ENCODE results near the gene TLE5. TPM values are rescaled to one million over a fixed set of nuclear protein-coding genes. Genes with fewer than 3 reads are reported as not detected.

The TLE5 gene
- total RNA-seq, 2 experiments from 2014 or later: 722 to 793 TPM

DNA sequence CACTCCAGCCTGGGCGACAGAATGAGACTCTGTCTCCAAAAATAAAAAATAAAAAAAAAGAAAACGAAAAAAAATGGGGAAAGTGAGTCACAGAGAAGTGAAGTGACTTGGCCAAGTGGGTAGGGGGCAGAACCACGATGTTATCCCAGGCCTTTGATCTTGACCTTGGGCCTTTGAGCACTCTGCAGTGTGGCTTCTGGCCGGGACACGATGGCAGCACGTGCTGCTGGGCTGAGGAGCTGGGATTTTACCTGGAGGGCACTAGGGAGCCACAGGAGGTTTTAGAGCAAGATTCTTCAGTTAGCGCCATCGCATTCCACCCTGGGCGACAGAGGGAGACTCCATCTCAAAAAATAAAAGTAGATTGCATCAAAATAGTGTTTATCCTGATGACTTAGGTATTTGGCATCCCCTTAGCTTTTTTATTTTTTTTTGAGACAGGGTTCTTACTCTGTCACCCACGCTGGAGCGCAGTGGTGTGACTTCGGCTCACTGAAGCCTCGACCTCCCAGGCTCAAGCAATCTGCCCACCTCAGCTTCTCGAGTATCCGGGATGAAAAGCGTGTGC is 4.3 kb upstream of the TLE5 start:
- Mint-ChIP-seq H3K4me3 (peak overlapping the region; percentile 25), H3K9me3 (no peaks in the 10 kb centered on the region), H3K27ac (no peak overlapping the region), H3K36me3 (ENCODE audit: low read depth) (peaks cover 4% of the 10 kb centered on the region), H3K27me3 (no peaks in the 10 kb centered on the region), H3K4me1 (ENCODE audit: low read depth) (peaks cover 15% of the 10 kb centered on the region)
- intact Hi-C loops (cut with DNase I, micrococcal nuclease): loop anchor here in 1 of 2 experiments (10.0 kb wide), 1 partner anchor 438 kb away; the partner anchor contains the start of genes DOHH and FZR1
- H3K4me1 ChIP-seq (ENCODE audit: insufficient read depth, low read length): peaks cover 36% of the 10 kb centered on the region
- H3K27me3 ChIP-seq (ENCODE audit: control insufficient read depth in 1 of 2, insufficient read depth in 2 of 2, low read length in 2 of 2): no peaks in the 10 kb centered on the region
- H3K27ac ChIP-seq (ENCODE audit: low read depth in 1 of 2, low read length in 2 of 2): no peak overlapping the region
- H3K4me3 ChIP-seq (ENCODE audit: low read length): no peak overlapping the region
- no peaks in the 10 kb centered on the region for H3K36me3 ChIP-seq (ENCODE audit: insufficient read depth, low read length)
- DNase-seq (no peak), ATAC-seq (ENCODE audit: poor library complexity) (no peak)
- TF ChIP-seq, protein P1, sequence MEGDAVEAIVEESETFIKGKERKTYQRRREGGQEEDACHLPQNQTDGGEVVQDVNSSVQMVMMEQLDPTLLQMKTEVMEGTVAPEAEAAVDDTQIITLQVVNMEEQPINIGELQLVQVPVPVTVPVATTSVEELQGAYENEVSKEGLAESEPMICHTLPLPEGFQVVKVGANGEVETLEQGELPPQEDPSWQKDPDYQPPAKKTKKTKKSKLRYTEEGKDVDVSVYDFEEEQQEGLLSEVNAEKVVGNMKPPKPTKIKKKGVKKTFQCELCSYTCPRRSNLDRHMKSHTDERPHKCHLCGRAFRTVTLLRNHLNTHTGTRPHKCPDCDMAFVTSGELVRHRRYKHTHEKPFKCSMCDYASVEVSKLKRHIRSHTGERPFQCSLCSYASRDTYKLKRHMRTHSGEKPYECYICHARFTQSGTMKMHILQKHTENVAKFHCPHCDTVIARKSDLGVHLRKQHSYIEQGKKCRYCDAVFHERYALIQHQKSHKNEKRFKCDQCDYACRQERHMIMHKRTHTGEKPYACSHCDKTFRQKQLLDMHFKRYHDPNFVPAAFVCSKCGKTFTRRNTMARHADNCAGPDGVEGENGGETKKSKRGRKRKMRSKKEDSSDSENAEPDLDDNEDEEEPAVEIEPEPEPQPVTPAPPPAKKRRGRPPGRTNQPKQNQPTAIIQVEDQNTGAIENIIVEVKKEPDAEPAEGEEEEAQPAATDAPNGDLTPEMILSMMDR (IDR thresholded peaks at IDR 0.05): no peak
- POLR2A ChIA-PET: no interaction called here
- no peaks in the 10 kb centered on the region for H3K9me3 ChIP-seq (ENCODE audit: control insufficient read depth in 1 of 2, insufficient read depth in 1 of 2, low read length in 2 of 2)
- CTCF ChIA-PET: no interaction called here

DNA sequence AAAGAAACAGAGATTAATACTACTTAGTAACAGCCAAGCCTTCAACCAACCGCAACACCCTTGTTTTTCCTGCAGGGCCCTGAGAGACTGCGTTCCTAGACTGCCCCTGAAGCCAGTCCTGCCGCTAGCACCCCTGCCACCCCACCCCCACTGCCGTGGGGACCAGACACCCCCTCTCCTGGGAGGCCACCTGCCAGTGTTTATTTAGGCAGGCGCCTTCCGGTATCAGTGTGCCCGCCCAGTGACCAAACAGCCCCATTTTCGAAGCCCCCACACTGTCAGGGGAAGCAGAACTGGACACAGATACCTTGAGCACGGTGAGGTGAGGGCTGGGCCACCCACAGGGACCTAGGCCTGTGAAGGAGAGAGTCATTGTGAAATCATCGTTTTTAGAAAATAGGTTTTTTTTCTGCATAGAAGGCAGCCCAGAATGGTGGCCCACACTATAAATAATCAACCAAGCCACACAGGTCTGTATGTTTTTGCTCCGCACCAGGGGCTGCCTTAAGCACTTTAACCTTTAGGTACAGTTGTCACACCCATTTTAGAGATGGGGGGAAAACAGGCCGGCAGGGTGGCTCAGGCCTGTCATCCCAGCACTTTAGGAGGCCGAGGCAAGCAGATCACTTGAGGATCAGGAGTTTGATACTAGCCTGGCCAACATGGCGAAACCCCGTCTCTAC is 3.5 kb upstream of the TLE5 start:
- POLR2A ChIA-PET: no interaction called here
- no peak for DNase-seq

DNA sequence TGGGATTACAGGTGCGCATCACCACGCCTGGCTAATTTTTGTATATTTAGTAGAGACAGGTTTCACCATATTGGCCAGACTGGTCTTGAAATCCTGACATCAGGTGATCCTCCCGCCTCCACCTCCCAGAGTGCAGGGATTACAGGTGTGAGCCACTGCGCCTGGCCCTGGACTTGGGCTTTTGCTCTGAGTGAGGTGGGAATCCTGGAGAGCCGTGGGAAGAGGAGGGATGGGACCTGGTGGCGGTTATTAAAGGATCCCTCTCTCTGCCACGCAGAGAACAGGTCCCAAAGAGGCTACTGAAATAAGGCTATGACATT is 1.7 kb upstream of the TLE5 start:
- H3K4me3 Mint-ChIP-seq: peak overlapping the region; percentile 98
- H3K4me1 ChIP-seq (ENCODE audit: insufficient read depth, low read length): peaks cover 57% of the 10 kb centered on the region
- no peaks in the 10 kb centered on the region for H3K27me3 Mint-ChIP-seq
- no peaks in the 10 kb centered on the region for H3K9me3 Mint-ChIP-seq
- no peak for DNase-seq
- H3K9me3 ChIP-seq (ENCODE audit: control insufficient read depth in 1 of 2, insufficient read depth in 1 of 2, low read length in 2 of 2): no peaks in the 10 kb centered on the region
- H3K27ac Mint-ChIP-seq: peak overlapping the region; percentile 55
- intact Hi-C loops (cut with DNase I, micrococcal nuclease): loop anchor here in 1 of 2 experiments (5.0 to 10.0 kb wide), 3 partner anchors 37 to 441 kb away; partner anchors contain the start of genes DOHH, FZR1 and TLE2
- peaks cover 25% of the 10 kb centered on the region for H3K36me3 Mint-ChIP-seq (ENCODE audit: low read depth)
- ChIA-PET POLR2A (interaction anchor here (1.1 to 8.5 kb wide), 4 partner anchors 10 to 27 kb away, joined by 3 to 225 read pairs (median 88); no protein-coding TSS in a partner anchor), CTCF (interaction anchor here (1.1 to 1.8 kb wide), 3 partner anchors 11 to 113 kb away, joined by 4 to 5 read pairs (median 5); no protein-coding TSS in a partner anchor)
- peak overlapping the region in 1 of 2 donors; percentile 23 for H3K27ac ChIP-seq (ENCODE audit: low read depth in 1 of 2, low read length in 2 of 2)
- no peak overlapping the region for H3K4me3 ChIP-seq (ENCODE audit: low read length)
- TF ChIP-seq, protein P1 (IDR thresholded peaks at IDR 0.05): no peak
- no peak for ATAC-seq (ENCODE audit: poor library complexity)
- no peaks in the 10 kb centered on the region for H3K27me3 ChIP-seq (ENCODE audit: control insufficient read depth in 1 of 2, insufficient read depth in 2 of 2, low read length in 2 of 2)
- H3K4me1 Mint-ChIP-seq (ENCODE audit: low read depth): peaks cover 30% of the 10 kb centered on the region
- peaks cover 18% of the 10 kb centered on the region for H3K36me3 ChIP-seq (ENCODE audit: insufficient read depth, low read length)

More for the DNA sequence above, 3.5 kb upstream of the TLE5 start:
- peak overlapping the region; percentile 15 to 29 for H3K27ac ChIP-seq (ENCODE audit: low read depth in 1 of 2, low read length in 2 of 2)
- H3K36me3 ChIP-seq (ENCODE audit: insufficient read depth, low read length): peaks cover 3% of the 10 kb centered on the region
- no peak overlapping the region for H3K4me3 ChIP-seq (ENCODE audit: low read length)
- Mint-ChIP-seq H3K9me3 (no peaks in the 10 kb centered on the region), H3K4me1 (ENCODE audit: low read depth) (peaks cover 17% of the 10 kb centered on the region), H3K27ac (peak overlapping the region; percentile 44), H3K4me3 (no peak overlapping the region), H3K27me3 (no peaks in the 10 kb centered on the region), H3K36me3 (ENCODE audit: low read depth) (peaks cover 7% of the 10 kb centered on the region)
- no peaks in the 10 kb centered on the region for H3K9me3 ChIP-seq (ENCODE audit: control insufficient read depth in 1 of 2, insufficient read depth in 1 of 2, low read length in 2 of 2)
- intact Hi-C loops (cut with DNase I, micrococcal nuclease): loop anchor here in 1 of 2 experiments (10.0 kb wide), 1 partner anchor 439 kb away; the partner anchor contains the start of genes DOHH and FZR1
- CTCF ChIA-PET: interaction anchor here (1.5 kb wide), 1 partner anchor 10 kb away, joined by 4 read pairs; no protein-coding TSS in a partner anchor
- TF ChIP-seq, protein P1 (IDR thresholded peaks at IDR 0.05): no peak
- H3K27me3 ChIP-seq (ENCODE audit: control insufficient read depth in 1 of 2, insufficient read depth in 2 of 2, low read length in 2 of 2): no peaks in the 10 kb centered on the region
- H3K4me1 ChIP-seq (ENCODE audit: insufficient read depth, low read length): peaks cover 39% of the 10 kb centered on the region
- ATAC-seq (ENCODE audit: poor library complexity): no peak
